H9 (cell line): Measurements from ENCODE around the gene FAM200B. TPM values are rescaled to one million over a fixed set of nuclear protein-coding genes. Genes with fewer than 3 reads are reported as not detected.

Experiments used
- DNase-seq: peaks from one replicate; pipeline ENCODE4 v3.0.0-alpha.2; 2017
- H2AFZ ChIP-seq: one replicate; pipeline ENCODE4 v1.6.1; 2013; ENCODE audit warnings: mild to moderate bottlenecking, low read length, control low read depth, moderate library complexity
- H2AK5ac ChIP-seq: 2 replicates; pipeline ENCODE4 v1.6.1; 2013; ENCODE audit warnings: low read length, control low read depth, mixed read lengths; ENCODE audit not compliant: insufficient read length
- H2BK120ac ChIP-seq: one replicate; pipeline ENCODE4 v1.6.1; 2013; ENCODE audit warnings: low read depth, mild to moderate bottlenecking, low read length, control low read depth, inconsistent platforms; ENCODE audit not compliant: poor library complexity, severe bottlenecking
- H2BK12ac ChIP-seq: 2 replicates; pipeline ENCODE4 v1.6.1; 2013; ENCODE audit warnings: low read length, control low read depth, mixed read lengths, low read depth; ENCODE audit not compliant: insufficient read length
- H2BK15ac ChIP-seq: 2 replicates; pipeline ENCODE4 v1.6.1; 2013; ENCODE audit warnings: low read depth, low read length, control low read depth
- H2BK20ac ChIP-seq: one replicate; pipeline ENCODE4 v1.6.1; 2013; ENCODE audit warnings: low read depth, mild to moderate bottlenecking, low read length, control low read depth, inconsistent platforms; ENCODE audit not compliant: poor library complexity, severe bottlenecking
- H2BK5ac ChIP-seq: 2 replicates; pipeline ENCODE4 v1.6.1; 2013; ENCODE audit warnings: low read length, control low read depth, mixed read lengths; ENCODE audit not compliant: insufficient read length
- H3K14ac ChIP-seq: 2 replicates; pipeline ENCODE4 v1.6.1; 2013; ENCODE audit warnings: low read length, control low read depth; ENCODE audit not compliant: insufficient read depth
- H3K18ac ChIP-seq: 2 replicates; pipeline ENCODE4 v1.6.1; 2013; ENCODE audit warnings: low read depth, mild to moderate bottlenecking, mixed read lengths, low read length, control low read depth; ENCODE audit not compliant: insufficient read length
- H3K23ac ChIP-seq: 2 replicates; pipeline ENCODE4 v1.6.1; 2013; ENCODE audit warnings: low read length, control low read depth, mixed read lengths, low read depth; ENCODE audit not compliant: insufficient read length
- H3K23me2 ChIP-seq: 2 replicates; pipeline ENCODE4 v1.6.1; 2013; ENCODE audit warnings: low read depth, mild to moderate bottlenecking, mixed read lengths, low read length, control low read depth; ENCODE audit not compliant: insufficient read length, poor library complexity, severe bottlenecking
- H3K27ac ChIP-seq: 2 replicates; pipeline ENCODE4 v1.5.1; 2013; ENCODE audit warnings: low read length, control low read depth, mixed read lengths, low read depth; ENCODE audit not compliant: insufficient read length
- H3K27me3 ChIP-seq: 2 replicates; pipeline ENCODE4 v1.6.1; 2013; ENCODE audit warnings: low read length, control low read depth, inconsistent platforms; ENCODE audit not compliant: insufficient read depth
- H3K4ac ChIP-seq: 2 replicates; pipeline ENCODE4 v1.6.1; 2013; ENCODE audit warnings: low read depth, mild to moderate bottlenecking, control low read depth, inconsistent platforms, low read length, moderate library complexity
- H3K4me1 ChIP-seq: 2 replicates; pipeline ENCODE4 v1.6.1; 2013; ENCODE audit warnings: low read length, control low read depth, inconsistent platforms; ENCODE audit not compliant: insufficient read depth
- H3K4me2 ChIP-seq: 2 replicates; pipeline ENCODE4 v1.6.1; 2013; ENCODE audit warnings: low read length, control low read depth, mixed read lengths; ENCODE audit not compliant: insufficient read length, insufficient read depth
- H3K56ac ChIP-seq: 2 replicates; pipeline ENCODE4 v1.6.1; 2013; ENCODE audit warnings: low read depth, mild to moderate bottlenecking, mixed read lengths, low read length, control low read depth; ENCODE audit not compliant: insufficient read length
- H3K79me1 ChIP-seq: 2 replicates; pipeline ENCODE4 v1.6.1; 2013; ENCODE audit warnings: low read depth, mild to moderate bottlenecking, moderate library complexity, low read length, control low read depth, inconsistent platforms; ENCODE audit not compliant: insufficient read depth, poor library complexity, severe bottlenecking
- H3K79me2 ChIP-seq: 2 replicates; pipeline ENCODE4 v1.6.1; 2013; ENCODE audit warnings: low read length, control low read depth, inconsistent platforms; ENCODE audit not compliant: insufficient read depth
- H3K9ac ChIP-seq: 2 replicates; pipeline ENCODE4 v1.6.1; 2013; ENCODE audit warnings: low read length, control low read depth, mixed read lengths; ENCODE audit not compliant: insufficient read length; ENCODE audit errors: extremely low read depth
- H3K9me3 ChIP-seq: one replicate; pipeline ENCODE4 v1.6.1; 2013; ENCODE audit warnings: low read depth, low read length, inconsistent platforms; ENCODE audit not compliant: control insufficient read depth
- H3T11ph ChIP-seq: one replicate; pipeline ENCODE4 v1.6.1; 2013; ENCODE audit warnings: mild to moderate bottlenecking, low read length, control low read depth, inconsistent platforms
- H4K20me1 ChIP-seq: one replicate; pipeline ENCODE4 v1.6.1; 2013; ENCODE audit not compliant: control insufficient read depth, insufficient read length, insufficient read depth
- H4K5ac ChIP-seq: 2 replicates; pipeline ENCODE4 v1.6.1; 2013; ENCODE audit warnings: low read depth, mild to moderate bottlenecking, mixed read lengths, low read length, control low read depth; ENCODE audit not compliant: insufficient read length
- H4K8ac ChIP-seq: replicated peaks from 2 replicates; pipeline ENCODE4 v1.6.1; 2013; ENCODE audit warnings: low read length, control low read depth, mixed read lengths, low read depth; ENCODE audit not compliant: insufficient read length
- H4K91ac ChIP-seq: 2 replicates; pipeline ENCODE4 v1.6.1; 2013; ENCODE audit warnings: low read depth, mild to moderate bottlenecking, moderate library complexity, mixed read lengths, low read length, control low read depth; ENCODE audit not compliant: insufficient read length
- H3K27ac Mint-ChIP-seq, 3 experiments: 2 replicates in 2 of 3; 3 replicates in 1 of 3; pipeline ENCODE4 v1.8.0; 2020 to 2021; ENCODE audit warnings: mixed read lengths in 3 of 3, mild to moderate bottlenecking in 1 of 3, moderate library complexity in 1 of 3
- H3K27me3 Mint-ChIP-seq: 2 replicates; pipeline ENCODE4 v1.8.0; 2021; ENCODE audit warnings: low read depth, mild to moderate bottlenecking, moderate library complexity, mixed read lengths
- H3K36me3 Mint-ChIP-seq, 3 experiments: 2 replicates in 2 of 3; 3 replicates in 1 of 3; pipeline ENCODE4 v1.8.0; 2020 to 2021; ENCODE audit warnings: low read depth in 3 of 3, mixed read lengths in 3 of 3; ENCODE audit not compliant: insufficient read depth in 1 of 3
- H3K4me1 Mint-ChIP-seq, 2 experiments: 2 replicates each; pipeline ENCODE4 v1.8.0; 2020; ENCODE audit warnings: mixed read lengths in 2 of 2
- H3K4me3 Mint-ChIP-seq, 2 experiments: 2 replicates in 1 of 2; 3 replicates in 1 of 2; pipeline ENCODE4 v1.8.0; 2020 to 2021; ENCODE audit warnings: mild to moderate bottlenecking in 2 of 2, mixed read lengths in 2 of 2, moderate library complexity in 1 of 2
- H3K9me3 Mint-ChIP-seq, 2 experiments: 2 replicates in 1 of 2; 3 replicates in 1 of 2; pipeline ENCODE4 v1.8.0; 2020; ENCODE audit warnings: mild to moderate bottlenecking in 2 of 2, mixed read lengths in 2 of 2, moderate library complexity in 1 of 2
- CTCF ChIP-seq: fragments of 200-600 bp; sonication (generic); conservative IDR thresholded peaks from 3 replicates; pipeline ENCODE4 v1.8.0; 2021; ENCODE audit warnings: antibody characterized with exemption, mild to moderate bottlenecking
- WGBS: extraction: QIAGEN DNeasy Blood & Tissue Kit; methylation state at CpG from one replicate; pipeline ENCODE4 v1.1.7; 2013; ENCODE audit warnings: missing lambda C conversion rate, low lambda C conversion rate, mixed read lengths; ENCODE audit not compliant: insufficient read length; ENCODE audit errors: extremely low coverage; 5-methylcytosine and 5-hydroxymethylcytosine counted together
- total RNA-seq: library from RNA; stranded (reverse); gene quantifications from 2 replicates; pipeline ENCODE4 v1.2.1, GENCODE V29; 2021

The FAM200B gene
- total RNA-seq, 1 experiment from 2014 or later: 19.6 TPM

GRCh38 chr4:15695240-15695699 lies 13.6 kb downstream of the FAM200B start:
- Histone ChIP-seq H4K20me1 (no peaks in the 10 kb centered on the region), H3K56ac (no peak overlapping the region), H4K91ac (no peak overlapping the region), H2BK5ac (no peak overlapping the region), H3K27me3 (no peaks in the 10 kb centered on the region), H2BK15ac (no peak overlapping the region), H3K4me2 (no peak overlapping the region), H3T11ph (no peak overlapping the region), H3K27ac (no peak overlapping the region), H3K23ac (no peak overlapping the region), H3K23me2 (no peaks in the 10 kb centered on the region), H2BK12ac (no peak overlapping the region), H3K79me2 (no peaks in the 10 kb centered on the region), H3K4ac (no peak overlapping the region), H3K9me3 (no peaks in the 10 kb centered on the region), H2BK20ac (no peak overlapping the region), H4K5ac (no peak overlapping the region), H3K14ac (no peak overlapping the region), H2AK5ac (no peak overlapping the region), H3K9ac (no peak overlapping the region), H2BK120ac (no peak overlapping the region), H2AFZ (no peak overlapping the region), H3K79me1 (no peaks in the 10 kb centered on the region), H4K8ac (no peak overlapping the region), H3K18ac (no peak overlapping the region), H3K4me1 (peaks cover 6% of the 10 kb centered on the region)
- peak overlapping the region; percentile 5 to 92 (median 75); a peak in 6 of 7 replicates for H3K27ac Mint-ChIP-seq
- H3K4me3 Mint-ChIP-seq: no peak overlapping the region
- peaks cover 38 to 45% of the 10 kb centered on the region in 2 experiments for H3K4me1 Mint-ChIP-seq
- no peak for TF ChIP-seq CTCF
- no CpG with 5 or more reads among the region's 10 CpGs for WGBS
- peaks cover 18 to 19% of the 10 kb centered on the region in 2 experiments for H3K9me3 Mint-ChIP-seq
- peak; percentile 54 for DNase-seq
- no peaks in the 10 kb centered on the region for H3K27me3 Mint-ChIP-seq
- H3K36me3 Mint-ChIP-seq: peaks cover 9 to 29% (median 10%) of the 10 kb centered on the region in 3 experiments
